ENCODE results near the gene NABP2.
"Not testable (repeated sequence)": the region's sequence is repeated elsewhere in the genome, so short reads cannot be mapped to it uniquely, and the experiment has no call there.

The NABP2 gene

DNA sequence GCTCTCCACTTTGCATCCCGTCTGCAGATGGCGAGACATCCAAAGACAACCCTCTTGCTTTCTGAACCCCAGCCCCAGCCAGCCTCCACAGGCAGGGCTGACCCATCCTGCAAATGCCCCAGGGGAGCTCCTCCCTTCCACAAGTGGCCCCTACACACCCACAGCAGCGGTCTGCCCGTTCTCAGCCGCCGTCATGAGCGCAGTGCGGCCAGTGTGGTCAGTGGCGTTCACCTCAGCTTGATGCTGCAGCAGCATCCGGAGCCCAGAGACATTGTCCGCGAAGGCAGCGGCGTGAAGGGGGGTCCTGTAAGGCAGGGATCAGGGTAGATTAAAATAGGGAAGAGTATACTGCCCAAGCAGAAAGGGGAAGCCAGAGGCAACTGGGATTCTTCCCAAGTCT lies 20.4 kb downstream of the NABP2 start:
- no peak for DNase-seq (ENCODE audit: low read depth in 2 of 2)

DNA sequence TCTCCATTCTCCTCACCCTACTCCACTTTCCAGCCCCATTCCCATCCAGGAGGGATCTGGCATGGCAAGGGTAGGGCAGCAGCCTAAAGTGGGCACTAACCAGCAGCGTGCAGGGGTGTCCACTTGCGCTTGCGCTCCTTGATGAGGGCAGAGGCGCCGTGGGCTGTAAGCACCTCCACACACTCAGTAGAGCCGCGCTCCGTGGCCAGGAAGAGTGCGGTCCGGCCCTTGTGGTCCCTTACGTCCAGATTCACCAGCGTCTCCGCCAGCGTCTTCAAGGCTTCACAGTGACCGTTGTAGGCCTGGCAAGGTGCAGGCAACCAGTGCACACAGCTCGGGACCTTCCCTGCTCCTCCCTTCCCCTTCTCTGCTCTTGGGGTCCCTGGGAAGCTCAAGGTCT lies 23.8 kb downstream of the NABP2 start:
- DNase-seq (ENCODE audit: low read depth in 2 of 2): no peak

DNA sequence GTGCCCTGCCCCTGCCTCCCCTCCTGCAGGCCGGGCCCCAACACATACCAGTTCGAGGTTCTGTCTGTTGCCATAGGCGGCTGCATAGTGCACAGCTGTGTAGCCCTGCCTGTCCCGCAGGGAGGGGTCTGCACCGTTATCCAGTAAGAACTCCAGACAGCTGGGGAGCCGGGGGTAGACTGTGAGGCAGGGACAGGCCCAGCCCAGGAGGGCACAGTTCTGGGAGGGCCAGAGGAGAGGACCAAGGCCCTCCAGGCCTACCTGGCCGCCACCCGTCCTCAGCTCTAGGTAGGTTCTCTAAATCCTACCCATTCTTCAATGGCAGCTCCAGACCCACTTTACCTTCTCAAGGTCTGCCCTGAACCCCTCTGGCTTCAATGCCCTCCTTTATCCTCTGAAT lies 24.6 kb downstream of the NABP2 start:
- DNase-seq (ENCODE audit: low read depth in 2 of 2): no peak

DNA sequence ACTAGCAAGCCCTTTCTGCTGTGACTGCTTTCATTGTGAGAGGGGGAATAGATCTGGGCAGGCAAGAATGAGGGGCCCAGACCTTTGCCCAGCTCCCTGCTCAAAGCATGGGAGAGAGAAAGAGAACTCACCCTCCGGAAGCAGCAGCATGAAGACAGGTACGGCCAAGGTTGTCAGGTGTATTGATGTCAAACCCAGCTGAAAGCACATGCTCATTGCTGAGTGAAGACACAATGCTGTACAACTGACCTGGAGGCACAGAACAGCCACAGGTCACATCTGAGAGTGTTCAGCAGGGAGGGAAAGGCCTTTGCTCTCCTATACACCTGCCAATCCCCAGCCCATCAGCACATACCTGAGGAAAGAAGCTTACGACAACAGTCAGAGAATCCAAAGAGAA lies 28.5 kb downstream of the NABP2 start:
- DNase-seq (ENCODE audit: low read depth in 2 of 2): no peak

DNA sequence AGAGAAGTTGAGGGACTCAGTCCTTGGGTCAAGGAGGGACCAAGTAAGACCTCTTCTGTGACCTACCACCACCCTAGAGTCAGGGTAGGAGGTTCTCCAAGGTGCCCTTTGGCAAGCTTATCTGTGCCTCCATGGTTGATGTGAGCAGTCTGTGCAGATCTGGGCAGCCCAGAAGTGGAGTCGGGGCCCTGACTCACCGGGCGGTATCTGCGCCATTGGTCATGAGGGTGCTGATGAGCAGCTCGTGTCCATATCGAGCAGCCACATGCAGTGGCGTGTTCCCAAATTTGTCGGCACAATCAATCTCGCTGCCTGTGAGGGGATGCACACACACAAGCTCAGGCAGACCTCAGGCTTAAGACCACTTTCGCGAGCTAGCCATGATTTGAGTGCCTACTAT lies 28.9 kb downstream of the NABP2 start:
- no peak for DNase-seq (ENCODE audit: low read depth in 2 of 2)

DNA sequence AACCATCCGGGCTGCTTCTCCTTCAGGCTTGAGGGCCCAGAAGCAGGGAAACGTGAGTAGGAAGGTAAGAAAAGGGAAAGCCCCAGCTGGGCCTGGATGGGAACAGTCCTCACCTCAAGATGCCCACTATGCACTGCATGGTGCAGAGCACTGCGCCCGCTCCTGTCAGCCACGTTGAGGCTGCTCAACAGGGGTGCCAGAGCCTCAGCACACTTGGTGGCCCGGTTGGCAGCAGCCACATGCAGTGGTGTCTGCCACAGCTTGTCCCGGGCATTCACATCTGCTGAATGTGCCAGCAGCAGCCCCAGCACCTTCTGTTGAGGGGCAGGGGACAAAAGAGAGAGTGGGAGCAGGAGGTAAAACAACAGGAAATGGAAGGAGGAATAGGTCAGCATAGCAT lies 31.5 kb downstream of the NABP2 start:
- DNase-seq (ENCODE audit: low read depth in 2 of 2): no peak

DNA sequence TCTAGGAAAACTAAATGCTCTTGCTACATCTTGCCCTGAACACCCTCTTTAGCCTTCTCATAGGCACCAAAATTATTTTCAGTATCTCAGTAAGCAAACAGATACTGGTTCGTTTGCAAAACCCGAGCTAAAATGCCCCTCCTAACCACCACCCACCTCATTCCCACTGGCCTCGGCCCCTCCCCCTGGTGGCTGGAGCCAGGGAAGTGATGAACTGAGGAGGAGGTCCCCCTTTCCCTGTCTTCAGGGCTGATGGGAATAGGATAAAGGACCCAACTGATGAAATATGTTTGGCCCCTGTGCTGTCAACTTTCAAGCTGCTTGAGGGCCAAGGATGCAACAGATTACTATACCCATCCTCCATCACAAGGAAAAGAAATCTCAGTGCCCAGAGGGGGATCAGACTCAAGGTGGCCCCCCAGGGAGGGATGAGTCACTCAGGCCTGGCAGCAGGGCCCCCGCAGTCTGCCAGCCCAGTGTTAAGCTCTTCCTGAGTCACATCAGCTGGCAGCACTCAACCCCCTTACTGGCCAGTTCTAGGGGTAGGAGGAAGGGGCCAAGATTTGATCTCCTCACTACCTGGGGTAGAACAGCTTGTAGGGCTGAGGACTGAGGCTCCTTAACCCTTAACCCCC lies 32.3 kb downstream of the NABP2 start:
- DNase-seq (ENCODE audit: low read depth in 2 of 2): no peak

DNA sequence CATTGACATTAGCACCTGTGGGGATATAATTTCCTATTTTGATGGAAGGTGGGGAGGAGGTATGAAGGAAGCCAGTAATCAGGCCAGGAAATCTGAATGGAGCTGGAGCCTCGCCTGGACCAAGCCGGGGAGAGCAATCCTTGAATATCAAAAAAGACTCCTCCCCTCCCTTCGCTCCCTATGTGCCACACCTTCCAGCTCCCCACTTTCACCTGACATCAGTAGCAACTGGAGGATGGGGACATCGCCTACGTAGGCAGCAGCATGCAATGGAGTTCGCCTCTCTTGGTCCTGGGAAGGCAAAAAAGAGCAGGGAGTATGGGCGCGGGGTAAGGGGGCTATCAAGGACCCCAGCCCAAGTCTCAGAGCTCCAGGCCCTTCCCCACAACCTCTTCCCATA lies 32.9 kb downstream of the NABP2 start:
- DNase-seq (ENCODE audit: low read depth in 2 of 2): no peak

DNA sequence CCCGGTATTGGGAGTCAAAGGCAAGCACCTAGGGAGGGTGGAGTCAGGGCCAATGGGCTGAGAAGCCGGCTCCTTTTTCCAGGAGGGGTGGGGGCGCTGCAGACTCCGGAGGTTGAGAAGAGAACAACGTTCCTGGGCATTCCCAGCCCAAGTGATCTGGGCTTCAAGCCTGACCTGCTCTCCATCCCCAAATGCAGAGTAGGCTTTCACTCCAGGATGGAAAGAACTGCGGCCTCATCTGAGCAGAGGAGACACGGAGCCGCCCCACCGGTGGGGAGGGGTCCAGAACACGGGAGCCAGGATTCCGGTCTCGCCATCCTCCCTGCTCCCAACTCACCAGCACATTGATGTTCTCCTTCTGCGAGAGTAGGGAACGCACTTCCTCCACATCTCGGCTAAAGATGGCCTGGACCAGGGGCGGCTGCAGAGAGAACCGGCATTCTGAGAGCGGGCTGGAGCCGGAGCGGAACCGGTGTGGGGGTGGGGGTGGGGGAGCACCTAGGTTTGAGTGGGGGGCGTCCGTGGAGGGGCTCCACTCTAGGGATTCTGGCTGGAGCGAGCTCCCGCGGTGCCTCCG lies 33.4 kb downstream of the NABP2 start:
- no peak for DNase-seq (ENCODE audit: low read depth in 2 of 2)

DNA sequence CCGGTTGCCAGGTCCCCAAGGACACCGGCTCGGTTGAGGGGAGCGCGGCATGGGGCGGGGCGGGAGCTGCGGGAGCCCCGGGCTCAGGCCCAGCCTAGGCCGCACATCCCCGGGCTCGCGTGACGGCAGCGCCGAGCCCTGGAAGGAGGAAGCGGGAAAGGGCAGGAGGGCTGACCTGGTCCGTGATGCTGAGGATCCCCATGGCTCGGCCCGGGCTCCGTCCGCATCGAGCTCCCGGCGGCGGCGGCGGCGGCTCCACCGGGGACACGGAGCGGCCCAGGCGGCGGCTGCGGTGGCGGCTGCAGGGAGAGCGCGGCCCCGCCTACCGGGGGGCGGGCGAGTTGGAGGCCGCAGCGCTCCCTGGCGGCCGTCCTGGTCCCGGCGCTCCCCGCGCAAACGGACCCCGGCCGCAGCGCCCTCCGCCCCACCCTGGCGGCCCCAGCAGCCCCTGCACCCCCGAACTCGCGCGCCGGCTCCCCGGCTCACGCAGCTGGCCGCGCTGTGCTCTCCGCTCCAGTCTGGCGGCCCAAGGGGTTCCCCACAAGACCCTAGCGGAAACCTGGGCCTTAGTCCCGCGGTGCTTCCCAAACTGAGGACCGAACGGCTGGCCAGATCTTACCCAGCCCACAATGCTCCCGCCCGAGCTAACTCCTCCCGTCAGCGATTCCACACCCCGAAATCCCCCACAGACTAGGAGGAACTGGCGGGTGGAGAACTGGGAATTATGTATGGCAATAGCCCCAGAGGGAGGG lies 34.1 kb downstream of the NABP2 start, which contains the start of gene ANKRD52:
TSS of gene ANKRD52 (minus strand) at position 317 of the 752 bp plus-strand sequence. CDS start at position 202, 115 bp downstream.
- peak; percentile 48 to 68 for DNase-seq (ENCODE audit: low read depth in 2 of 2)

DNA sequence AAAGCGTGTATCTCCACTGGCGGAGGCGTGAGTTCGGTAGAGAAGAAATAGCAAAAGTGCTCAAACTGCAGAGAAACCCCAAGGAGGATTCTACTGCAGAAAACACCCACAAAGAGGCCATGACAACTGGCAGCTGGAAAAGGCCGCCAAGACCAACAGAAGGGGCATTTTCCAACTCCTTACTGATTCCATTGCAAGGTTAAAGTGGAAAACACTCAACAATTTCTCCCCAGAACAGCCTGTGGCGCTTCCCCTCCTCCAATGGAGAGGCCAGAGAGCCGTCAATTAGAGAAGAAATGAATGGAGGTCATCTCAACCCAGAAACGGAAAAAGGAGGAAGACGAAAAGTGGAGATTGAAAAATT lies 34.7 kb downstream of the NABP2 start:
- no peak for DNase-seq (ENCODE audit: low read depth in 2 of 2)

DNA sequence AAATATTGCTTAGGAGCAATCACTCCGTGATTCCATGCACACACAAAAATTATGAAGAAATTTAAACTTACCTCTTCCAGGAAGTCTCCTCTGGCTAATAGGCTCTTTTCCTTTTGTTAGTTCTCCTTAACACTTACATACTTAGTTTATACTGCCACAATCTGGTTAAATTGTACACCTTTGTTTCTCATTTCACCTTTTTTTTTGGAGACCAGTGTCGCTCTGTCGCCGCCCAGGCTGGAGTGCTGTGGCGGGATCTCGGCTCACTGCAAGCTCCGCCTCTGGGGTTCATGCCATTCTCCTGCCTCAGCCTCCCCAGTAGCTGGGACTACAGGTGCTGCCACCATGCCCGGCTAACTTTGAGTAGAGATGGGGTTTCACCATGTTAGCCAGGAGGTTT lies 36.2 kb downstream of the NABP2 start:
- DNase-seq (ENCODE audit: low read depth in 2 of 2): no peak

DNA sequence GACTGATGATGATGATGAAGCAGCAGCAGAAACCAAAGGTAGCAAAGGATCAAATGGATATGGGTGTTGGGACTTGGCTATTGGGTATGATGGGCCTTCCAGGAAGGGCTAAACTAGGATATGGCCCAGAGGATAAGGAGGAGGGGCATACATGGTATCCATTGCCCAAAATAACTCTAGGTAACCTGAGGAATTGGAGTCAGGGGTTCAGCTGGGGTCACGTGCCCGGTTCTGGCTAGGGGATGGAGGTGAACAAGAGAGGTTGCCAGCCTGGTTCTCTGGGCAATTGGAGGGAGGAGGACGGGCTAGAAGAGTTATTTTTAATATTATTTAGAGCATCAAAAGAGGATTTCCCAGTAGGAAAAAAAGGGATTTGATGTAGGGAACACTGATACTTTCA lies 36.8 kb downstream of the NABP2 start:
- DNase-seq (ENCODE audit: low read depth in 2 of 2): no peak

DNA sequence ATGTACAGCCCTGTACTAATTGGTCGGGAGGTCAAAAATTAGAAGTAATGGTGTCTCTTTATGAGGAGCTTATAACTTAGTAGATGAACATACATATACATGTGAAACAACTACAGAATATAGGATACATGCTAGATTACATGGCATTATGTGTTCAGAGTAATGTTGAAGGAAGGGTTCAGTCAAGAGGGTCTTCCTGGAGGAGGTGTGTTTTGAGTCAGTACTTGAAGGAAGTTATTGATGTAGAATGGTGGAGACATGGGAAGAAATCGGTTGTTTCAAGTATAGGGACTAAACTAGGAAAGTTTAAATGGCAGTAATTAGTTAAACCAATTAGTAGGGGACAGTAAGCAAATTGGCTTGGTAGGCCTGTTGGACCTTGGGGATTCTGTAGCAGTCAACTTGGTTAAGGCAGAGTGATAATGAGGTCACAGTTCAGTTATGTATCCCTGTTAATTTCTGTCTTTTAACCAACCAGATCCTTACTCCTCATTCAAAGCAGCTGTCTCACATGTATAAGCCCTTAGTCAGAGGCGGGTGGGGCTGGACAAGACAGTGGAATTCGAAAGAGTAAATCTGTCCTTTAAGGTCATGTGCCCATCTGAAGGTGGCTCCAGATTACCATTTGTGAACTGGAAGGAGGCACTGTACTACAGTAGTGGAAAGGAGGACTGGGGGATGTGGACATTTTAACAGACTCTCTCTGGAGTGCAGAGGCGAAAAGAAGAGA lies 37.5 kb downstream of the NABP2 start:
- DNase-seq (ENCODE audit: low read depth in 2 of 2): no peak

DNA sequence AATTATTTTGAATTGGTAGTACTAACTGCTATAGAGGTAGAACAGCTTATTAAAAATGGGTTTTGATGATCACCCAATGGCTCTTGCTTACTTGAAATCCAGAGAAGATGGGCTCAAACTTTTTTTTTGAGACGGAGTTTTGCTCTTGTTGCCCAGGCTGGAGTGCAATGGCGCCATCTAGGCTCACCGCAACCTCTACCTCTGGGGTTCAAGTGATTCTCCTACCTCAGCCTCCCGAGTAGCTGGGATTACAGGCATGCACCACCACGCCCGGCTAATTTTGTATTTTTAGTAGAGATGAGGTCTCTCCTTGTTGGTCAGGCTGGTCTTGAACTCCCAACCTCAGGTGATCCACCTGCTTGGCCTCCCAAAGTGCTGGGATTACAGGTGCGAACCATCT lies 38.8 kb downstream of the NABP2 start:
- DNase-seq (ENCODE audit: low read depth in 2 of 2): not testable (repeated sequence)

DNA sequence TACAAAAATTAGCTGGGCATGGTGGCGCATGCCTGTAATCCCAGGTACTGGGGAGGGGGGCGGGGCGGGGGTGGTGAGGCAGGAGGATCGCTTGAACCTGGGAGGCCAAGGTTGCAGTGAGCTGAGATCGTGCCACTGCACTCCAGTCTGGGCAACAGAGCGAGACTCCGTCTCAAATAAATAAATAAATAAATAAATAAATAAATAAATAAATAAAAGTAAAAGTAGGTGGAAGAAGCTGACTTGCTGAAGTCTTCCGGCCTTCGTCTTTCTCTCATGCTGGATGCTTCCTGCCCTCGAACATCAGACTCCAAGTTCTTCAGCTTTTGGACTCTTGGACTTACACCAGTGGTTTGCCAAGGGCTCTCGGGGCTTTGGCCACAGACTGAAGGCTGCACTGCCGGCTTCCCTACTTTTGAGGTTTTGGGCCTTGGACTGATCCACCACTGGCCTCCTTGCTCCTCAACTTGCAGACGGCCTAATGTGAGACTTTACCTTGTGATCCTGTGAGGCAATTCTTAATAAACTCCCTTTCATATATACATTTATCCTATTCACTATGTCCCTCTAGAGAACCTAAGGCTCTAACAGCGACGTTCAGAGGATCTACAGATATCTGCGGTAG lies 42.0 kb downstream of the NABP2 start:
- not testable (repeated sequence) for DNase-seq (ENCODE audit: low read depth in 2 of 2)

DNA sequence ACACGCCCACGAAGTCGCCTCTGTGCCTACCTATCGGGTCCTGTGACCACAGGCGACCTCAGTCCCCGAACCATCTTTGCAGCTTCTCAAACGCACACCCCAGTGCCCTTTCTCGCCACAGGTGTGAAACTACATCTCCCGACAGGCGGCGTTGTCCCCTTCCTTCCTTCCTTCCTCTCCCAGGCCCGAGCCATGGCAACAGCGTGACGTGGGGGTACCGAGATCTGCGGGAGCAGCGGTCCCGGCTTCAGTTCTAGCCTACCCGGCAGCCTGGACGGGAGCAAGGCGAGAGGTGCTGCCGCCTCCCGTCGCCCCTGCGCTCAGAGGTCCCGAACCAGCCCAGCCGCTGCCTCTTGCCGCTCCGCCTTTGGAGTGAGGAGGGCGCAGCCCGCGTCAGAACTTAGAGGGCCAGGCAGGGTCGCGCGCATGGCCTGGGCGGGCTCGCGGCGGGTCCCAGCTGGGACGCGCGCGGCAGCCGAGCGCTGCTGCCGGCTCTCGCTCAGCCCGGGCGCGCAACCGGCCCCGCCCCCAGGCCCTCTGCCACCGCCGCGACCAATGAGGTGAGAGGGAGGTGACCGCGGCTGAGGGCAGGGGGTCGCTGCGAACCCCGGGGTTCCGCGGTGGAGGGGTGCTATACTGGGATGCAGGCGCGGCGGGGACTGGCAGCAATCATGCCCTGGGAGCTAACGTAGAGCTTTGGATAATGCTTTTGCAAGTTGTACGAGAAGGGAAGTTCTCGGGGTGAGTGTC lies 42.7 kb downstream of the NABP2 start, which contains the start of gene COQ10A:
TSS of gene COQ10A (plus strand) at position 250 of the 750 bp plus-strand sequence. CDS start at position 427, 177 bp downstream.
- peak; percentile 72 to 80 for DNase-seq (ENCODE audit: low read depth in 2 of 2)

DNA sequence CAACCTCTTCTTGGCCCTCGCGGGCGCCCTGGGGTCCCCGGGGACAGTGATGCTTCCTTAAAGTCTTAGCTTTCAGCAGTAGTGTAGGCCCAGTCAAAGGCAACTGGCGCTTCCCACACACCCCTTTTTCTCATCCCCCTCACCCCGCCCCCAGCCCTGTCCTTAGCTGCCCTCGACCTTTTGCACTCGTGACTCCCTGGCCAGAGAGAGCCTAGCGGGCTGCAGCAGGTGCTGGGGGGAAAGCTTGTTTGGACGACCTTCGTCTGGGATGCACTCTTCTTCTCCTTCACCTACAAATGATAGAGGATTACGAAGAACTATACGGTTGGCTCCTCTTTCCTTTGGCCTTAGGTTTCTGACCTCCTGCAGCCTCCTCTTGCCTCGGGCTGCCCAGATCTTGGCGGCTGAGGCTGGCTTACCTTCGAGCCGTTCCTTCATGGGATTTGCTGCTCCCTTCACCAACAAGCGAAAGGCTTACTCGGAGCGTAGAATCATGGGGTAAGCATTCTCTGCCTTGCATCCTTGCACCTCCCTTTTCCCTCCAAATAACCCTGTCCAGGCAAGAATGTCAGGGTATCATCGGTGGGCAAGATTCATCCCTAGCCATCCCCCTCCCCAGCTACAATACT lies 43.4 kb downstream of the NABP2 start:
- DNase-seq (ENCODE audit: low read depth in 2 of 2): no peak

DNA sequence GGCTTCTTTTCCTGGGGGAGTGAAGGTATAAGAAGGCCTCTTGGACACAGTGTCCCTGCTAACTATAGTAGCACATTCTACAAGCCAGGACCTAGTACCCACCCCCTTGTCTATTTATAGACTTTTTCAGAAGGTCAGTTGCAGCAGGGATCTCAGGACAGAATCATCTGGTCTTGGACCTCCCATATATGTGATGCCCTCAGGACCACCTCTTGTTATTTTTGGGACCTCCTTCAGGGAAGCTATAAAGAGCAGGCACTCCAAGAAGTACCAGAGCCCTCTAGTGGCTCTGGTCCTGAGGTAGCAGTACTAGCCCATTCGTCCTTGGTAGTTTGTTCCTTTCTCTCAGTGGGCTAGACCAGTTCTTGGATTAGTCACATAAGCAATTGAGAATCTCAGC lies 46.9 kb downstream of the NABP2 start:
- DNase-seq (ENCODE audit: low read depth in 2 of 2): no peak

DNA sequence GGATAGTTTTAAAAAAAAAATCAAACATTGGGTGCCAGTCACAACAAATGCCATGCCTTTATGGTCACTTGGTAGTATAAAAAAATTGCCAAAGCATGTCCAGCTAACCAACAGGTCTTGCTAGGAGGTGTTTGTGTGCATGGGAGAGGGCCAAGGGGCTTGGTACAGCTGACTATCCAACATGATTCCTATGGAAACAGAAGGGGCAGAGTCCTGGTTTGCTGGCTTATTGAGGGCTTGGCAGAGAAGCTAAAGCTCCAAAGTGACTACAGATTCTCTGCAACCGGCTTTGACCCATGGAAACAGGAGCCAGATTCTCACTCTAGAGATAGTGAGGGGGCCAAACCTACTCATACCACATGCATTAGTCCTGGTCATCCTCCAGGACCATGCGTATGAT lies 48.3 kb downstream of the NABP2 start:
- DNase-seq (ENCODE audit: low read depth in 2 of 2): not testable (repeated sequence)

DNA sequence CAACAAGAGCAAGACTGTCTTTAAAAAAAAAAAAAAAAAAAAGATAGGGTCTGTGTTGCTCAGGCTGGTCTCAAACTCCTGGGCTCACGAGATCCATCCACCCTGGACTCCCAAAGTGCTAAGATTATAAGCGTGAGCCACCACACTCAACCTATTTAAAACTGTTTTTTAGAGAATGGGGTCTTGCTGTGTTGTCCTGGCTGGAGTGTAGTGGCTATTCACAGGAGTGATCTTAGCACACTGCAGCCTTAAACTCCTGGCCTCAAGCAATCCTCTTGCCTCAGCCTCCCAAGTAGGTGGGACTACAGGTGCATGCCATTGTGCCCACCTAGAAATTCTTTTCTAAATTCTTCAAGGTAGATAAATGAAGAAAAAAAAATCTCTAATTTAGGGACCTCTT lies 50.2 kb downstream of the NABP2 start:
- DNase-seq (ENCODE audit: low read depth in 2 of 2): no peak
